Endothelial cell of umbilical vein (primary cell): Measurements from ENCODE around the gene DPF3. TPM values are rescaled to one million over a fixed set of nuclear protein-coding genes. Genes with fewer than 3 reads are reported as not detected.

Source experiments
- BruUV-seq: library from RNA; stranded (reverse); fragments of 400-500 nt; replicated peaks from 2 replicates; lab custom pipeline; 2021; lab: Mats Ljungman, UMichigan
- CTCF ChIA-PET: fragments of 300-600, 350-600 bp; sonication (Branson Sonifier 250); formaldehyde crosslinking; loops from one replicate; lab custom pipeline; 2021; ENCODE audit warnings: antibody characterized with exemption, inconsistent platforms; lab: Charles Lee
- POLR2A ChIA-PET: fragments of 300-600, 350-600 bp; sonication (Branson Sonifier 250); formaldehyde crosslinking; loops from one replicate; lab custom pipeline; 2021; ENCODE audit warnings: antibody characterized with exemption, inconsistent platforms; lab: Charles Lee
- DNase-seq: peaks from one replicate; pipeline ENCODE4 v3.0.0-alpha.2; 2011; ENCODE audit warnings: low read depth, low spot score
- FAIRE-seq: peaks from 2 replicates; lab custom pipeline; 2011; peaks lifted over from hg19 to GRCh38; lab: Jason Lieb, UNC
- H2AFZ ChIP-seq: 2 replicates; pipeline ENCODE4 v1.6.0; 2012; ENCODE audit warnings: low read depth, low read length, control low read depth, inconsistent platforms
- H3K27ac ChIP-seq: 2 replicates; pipeline ENCODE4 v1.5.1; 2011; ENCODE audit warnings: low read depth, mild to moderate bottlenecking, control low read depth, low read length, moderate library complexity; ENCODE audit not compliant: insufficient read depth
- H3K27me3 ChIP-seq, 2 experiments: 2 replicates each; pipeline versions ENCODE4 v1.6.0 to v1.6.1; 2011; ENCODE audit warnings: low read length in 2 of 2, mixed read lengths in 1 of 2; ENCODE audit not compliant: control insufficient read depth in 2 of 2, insufficient read depth in 2 of 2
- H3K36me3 ChIP-seq, 2 experiments: 2 replicates in 1 of 2; 3 replicates in 1 of 2; pipeline ENCODE4 v1.5.1; 2011; ENCODE audit warnings: low read length in 2 of 2, mild to moderate bottlenecking in 1 of 2, moderate library complexity in 1 of 2; ENCODE audit not compliant: control insufficient read depth in 2 of 2, insufficient read depth in 2 of 2; ENCODE audit errors: extremely low read depth in 1 of 2
- H3K4me1 ChIP-seq: 3 replicates; pipeline ENCODE4 v1.5.1; 2011; ENCODE audit warnings: mild to moderate bottlenecking, low read length; ENCODE audit not compliant: control insufficient read depth, insufficient read depth; ENCODE audit errors: extremely low read depth
- H3K4me2 ChIP-seq: 2 replicates; pipeline ENCODE4 v1.6.1; 2011; ENCODE audit warnings: low read length, control low read depth, mixed read lengths; ENCODE audit not compliant: insufficient read depth
- H3K4me3 ChIP-seq, 3 experiments: fragments of 200-600 bp in 1 of 3; sonication (generic), shearing (Covaris generic) in 1 of 3; replicated peaks in 1 of 3; 2 replicates each; pipeline ENCODE4 v1.5.1; 2011 to 2016; ENCODE audit warnings: control low read depth in 3 of 3, low read length in 3 of 3, mild to moderate bottlenecking in 2 of 3, inconsistent platforms in 1 of 3, low read depth in 1 of 3, moderate library complexity in 1 of 3; ENCODE audit not compliant: insufficient read depth in 1 of 3
- H3K79me2 ChIP-seq: 2 replicates; pipeline ENCODE4 v1.6.0; 2012; ENCODE audit warnings: low read length, inconsistent platforms; ENCODE audit not compliant: control insufficient read depth, insufficient read depth
- H3K9ac ChIP-seq: replicated peaks from 2 replicates; pipeline ENCODE3; 2011; ENCODE audit warnings: low read length, control low read depth; ENCODE audit not compliant: insufficient read depth; ENCODE audit errors: extremely low read depth
- H3K9me1 ChIP-seq: replicated peaks from 3 replicates; pipeline ENCODE4 v1.6.0; 2011; ENCODE audit warnings: mild to moderate bottlenecking, low read length; ENCODE audit not compliant: control insufficient read depth, insufficient read depth; ENCODE audit errors: extremely low read depth
- H3K9me3 ChIP-seq: replicated peaks from 2 replicates; pipeline ENCODE4 v1.5.1; 2012; ENCODE audit warnings: low read length, inconsistent platforms; ENCODE audit not compliant: control insufficient read depth, insufficient read depth
- H4K20me1 ChIP-seq: replicated peaks from 2 replicates; pipeline ENCODE3; 2011; ENCODE audit warnings: mild to moderate bottlenecking, low read length; ENCODE audit not compliant: control insufficient read depth, insufficient read depth; ENCODE audit errors: extremely low read depth
- EZH2 ChIP-seq: IDR thresholded peaks from 2 replicates; pipeline ENCODE4 v1.6.1; 2012; ENCODE audit warnings: borderline replicate concordance, low read depth, mild to moderate bottlenecking, moderate library complexity, low read length, inconsistent platforms; ENCODE audit not compliant: severe bottlenecking
- FOS ChIP-seq: IDR thresholded peaks from 2 replicates; pipeline ENCODE4 v1.6.1; 2011; ENCODE audit warnings: mild to moderate bottlenecking, low read length, moderate library complexity, borderline replicate concordance; ENCODE audit not compliant: insufficient read depth
- GATA2 ChIP-seq: IDR thresholded peaks from 2 replicates; pipeline ENCODE4 v1.7.0; 2011; ENCODE audit warnings: low read depth, mild to moderate bottlenecking, moderate library complexity, mixed read lengths, low read length; ENCODE audit not compliant: insufficient read length, insufficient read depth
- JUN ChIP-seq: IDR thresholded peaks from 2 replicates; pipeline ENCODE4 v1.6.1; 2011; ENCODE audit warnings: borderline replicate concordance, low read depth; ENCODE audit not compliant: insufficient read length, insufficient read depth
- MAX ChIP-seq: IDR thresholded peaks from 2 replicates; pipeline ENCODE4 v1.6.1; 2011; ENCODE audit not compliant: insufficient read depth, insufficient read length
- MYC ChIP-seq: IDR thresholded peaks from one replicate; pipeline ENCODE4 v1.6.1; 2011; ENCODE audit warnings: mild to moderate bottlenecking, low read depth, low read length
- POLR2A ChIP-seq: IDR thresholded peaks from 2 replicates; pipeline ENCODE4 v1.6.1; 2012; ENCODE audit warnings: low read depth, mild to moderate bottlenecking, control low read depth, low read length
- POLR2AphosphoS5 ChIP-seq: IDR thresholded peaks from 2 replicates; pipeline ENCODE4 v1.6.1; 2012; ENCODE audit warnings: low read depth, mild to moderate bottlenecking, control low read depth, low read length, moderate library complexity; ENCODE audit not compliant: insufficient read depth
- dilution Hi-C: fragments of 300-500 bp; cut with MboI; formaldehyde crosslinking; loops from one replicate; pipeline ENCODE4 v1.15.0; 2019; ENCODE audit warnings: low sequenced_read_pairs; ENCODE audit not compliant: extremely low pct_ligation_motif_present
- intact Hi-C: fragments of 100-400 bp; cut with micrococcal nuclease; formaldehyde crosslinking; loops from one replicate; pipeline ENCODE4 v1.10.0; 2022
- polyA plus RNA-seq, 4 experiments: library from polyadenylated mRNA; depleted of rRNA in 3 of 4; stranded (reverse) in 3 of 4; unstranded in 1 of 4; fragments of >200 nt; gene quantifications; 2 replicates each; pipeline versions ENCODE4 v1.2.1 to v1.2.3, GENCODE V29; 2011 to 2012; ENCODE audit warnings: missing spikeins in 1 of 4
- total RNA-seq: library from RNA; stranded (reverse); gene quantifications from 2 replicates; pipeline ENCODE4 v1.2.3, GENCODE V29; 2021
- TF ChIP-seq, protein P1 (sequence below), 2 donors: IDR thresholded peaks; 1 replicate in 1 of 2; 2 replicates in 1 of 2; pipeline ENCODE4 v1.5.1; 2011; ENCODE audit warnings: low read length in 2 of 2, mild to moderate bottlenecking in 2 of 2, moderate library complexity in 2 of 2, control low read depth in 1 of 2, inconsistent platforms in 1 of 2, low read depth in 1 of 2; ENCODE audit not compliant: insufficient read depth in 1 of 2; ENCODE audit errors: extremely low read depth in 1 of 2

Gene DPF3
- total and polyA plus RNA-seq, 2 donors (not counting 3 experiments of a cell fraction or from before 2014, with no cell fraction given) = 2.4 to 3.5 TPM

DNA sequence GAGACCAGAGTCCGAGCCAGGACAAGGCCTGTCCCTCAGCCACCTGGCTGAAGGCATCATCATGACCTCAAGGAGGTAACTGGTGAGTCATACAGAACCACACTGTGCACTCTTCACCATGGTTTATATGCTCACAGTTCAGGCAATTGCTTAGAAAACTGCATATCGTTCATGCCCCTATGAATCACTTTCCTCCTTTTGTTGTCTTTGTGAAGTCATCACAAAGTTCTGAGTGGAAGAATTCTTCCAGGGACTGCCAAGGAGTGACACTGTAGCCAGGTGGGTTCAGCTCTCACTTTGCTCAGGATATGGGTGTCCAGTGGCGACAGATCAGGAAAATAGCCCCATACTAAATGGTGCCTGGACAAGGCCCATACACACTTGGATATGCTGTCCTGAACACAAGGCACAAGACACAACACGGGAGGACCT lies 92.5 kb downstream of the DPF3 start:
- FAIRE-seq = peak; percentile 99
- POLR2A ChIA-PET = no interaction called here

More for the DNA sequence above, 92.5 kb downstream of the DPF3 start:
- Histone ChIP-seq H3K4me2 (peak overlapping the region; percentile 37), H2AFZ (no peak overlapping the region), H3K9me3 (no peaks in the 10 kb centered on the region), H3K36me3 (no peaks in the 10 kb centered on the region), H4K20me1 (no peaks in the 10 kb centered on the region), H3K9ac (peak overlapping the region; percentile 44), H3K79me2 (peaks cover 2% of the 10 kb centered on the region), H3K4me3 (no peak overlapping the region), H3K4me1 (peaks cover 22% of the 10 kb centered on the region), H3K27ac (peak overlapping the region; percentile 95), H3K27me3 (no peaks in the 10 kb centered on the region), H3K9me1 (no peaks in the 10 kb centered on the region)
- CTCF ChIA-PET = interaction anchor here (1.1 to 1.3 kb wide), 2 partner anchors 92 to 147 kb away, joined by 3 to 4 read pairs; partner anchors contain the start of gene DPF3
- TF ChIP-seq FOS (peak; percentile 100), EZH2 (no peak), JUN (peak; percentile 99), POLR2A (no peak), POLR2AphosphoS5 (peak; percentile 74), MAX (no peak), GATA2 (peak; percentile 54), MYC (no peak)
- TF ChIP-seq, protein P1, sequence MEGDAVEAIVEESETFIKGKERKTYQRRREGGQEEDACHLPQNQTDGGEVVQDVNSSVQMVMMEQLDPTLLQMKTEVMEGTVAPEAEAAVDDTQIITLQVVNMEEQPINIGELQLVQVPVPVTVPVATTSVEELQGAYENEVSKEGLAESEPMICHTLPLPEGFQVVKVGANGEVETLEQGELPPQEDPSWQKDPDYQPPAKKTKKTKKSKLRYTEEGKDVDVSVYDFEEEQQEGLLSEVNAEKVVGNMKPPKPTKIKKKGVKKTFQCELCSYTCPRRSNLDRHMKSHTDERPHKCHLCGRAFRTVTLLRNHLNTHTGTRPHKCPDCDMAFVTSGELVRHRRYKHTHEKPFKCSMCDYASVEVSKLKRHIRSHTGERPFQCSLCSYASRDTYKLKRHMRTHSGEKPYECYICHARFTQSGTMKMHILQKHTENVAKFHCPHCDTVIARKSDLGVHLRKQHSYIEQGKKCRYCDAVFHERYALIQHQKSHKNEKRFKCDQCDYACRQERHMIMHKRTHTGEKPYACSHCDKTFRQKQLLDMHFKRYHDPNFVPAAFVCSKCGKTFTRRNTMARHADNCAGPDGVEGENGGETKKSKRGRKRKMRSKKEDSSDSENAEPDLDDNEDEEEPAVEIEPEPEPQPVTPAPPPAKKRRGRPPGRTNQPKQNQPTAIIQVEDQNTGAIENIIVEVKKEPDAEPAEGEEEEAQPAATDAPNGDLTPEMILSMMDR (IDR thresholded peaks at IDR 0.05; ENCODE audit: extremely low read depth in 1 of 2, insufficient read depth in 1 of 2, low read depth in 1 of 2, low read length in 2 of 2) = no peak
- peak; percentile 93 for DNase-seq
- BruUV-seq = no TSS peak
- intact Hi-C loops = loop anchor here (1.0 to 2.0 kb wide), 5 partner anchors 83 to 284 kb away; partner anchors contain the start of gene DPF3
- dilution Hi-C loops = no loop called here
